HG03521 (cell line): Measurements from ENCODE around the gene TNFSF11.

Source experiments
- ATAC-seq: cut with Tn5 transposase; IDR thresholded peaks from one replicate; pipeline ENCODE4 v1.9.1; 2021; ENCODE audit warnings: mild to moderate bottlenecking, moderate library complexity; ENCODE audit not compliant: unreplicated experiment

The TNFSF11 gene

DNA sequence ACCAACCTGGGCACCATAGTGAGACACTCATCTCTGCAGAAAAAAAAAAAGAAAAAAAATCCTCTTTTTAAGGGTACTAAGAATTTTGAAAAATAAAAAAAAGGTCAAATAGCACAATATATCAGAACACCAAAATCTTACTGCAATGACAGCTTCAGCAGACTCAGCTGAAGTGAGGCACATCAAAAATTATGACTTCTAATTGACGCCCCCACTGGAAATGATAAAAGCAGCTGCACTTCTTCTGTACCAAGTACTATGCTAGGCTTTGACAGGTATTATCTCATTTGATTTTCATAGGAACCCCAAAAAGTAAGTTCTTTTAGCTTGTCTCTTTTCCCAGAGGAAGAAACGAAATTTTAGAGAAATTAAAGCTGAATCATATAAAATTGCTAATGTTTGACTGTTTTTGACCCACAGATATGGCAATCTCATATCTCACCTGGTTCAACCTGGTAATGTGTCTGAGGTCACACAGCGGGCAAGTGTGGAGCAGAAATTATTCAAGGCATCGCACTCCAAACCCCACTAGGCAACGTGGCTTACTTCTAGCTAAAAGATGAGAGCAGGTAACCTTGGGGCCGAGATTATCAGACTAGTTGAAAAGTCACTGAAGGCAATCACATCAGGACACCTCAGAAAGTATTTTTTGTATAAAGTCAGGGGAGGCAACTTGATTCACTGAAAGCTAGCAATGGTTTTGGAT, 78.1 kb downstream of the TNFSF11 start:
- no peak for ATAC-seq

DNA sequence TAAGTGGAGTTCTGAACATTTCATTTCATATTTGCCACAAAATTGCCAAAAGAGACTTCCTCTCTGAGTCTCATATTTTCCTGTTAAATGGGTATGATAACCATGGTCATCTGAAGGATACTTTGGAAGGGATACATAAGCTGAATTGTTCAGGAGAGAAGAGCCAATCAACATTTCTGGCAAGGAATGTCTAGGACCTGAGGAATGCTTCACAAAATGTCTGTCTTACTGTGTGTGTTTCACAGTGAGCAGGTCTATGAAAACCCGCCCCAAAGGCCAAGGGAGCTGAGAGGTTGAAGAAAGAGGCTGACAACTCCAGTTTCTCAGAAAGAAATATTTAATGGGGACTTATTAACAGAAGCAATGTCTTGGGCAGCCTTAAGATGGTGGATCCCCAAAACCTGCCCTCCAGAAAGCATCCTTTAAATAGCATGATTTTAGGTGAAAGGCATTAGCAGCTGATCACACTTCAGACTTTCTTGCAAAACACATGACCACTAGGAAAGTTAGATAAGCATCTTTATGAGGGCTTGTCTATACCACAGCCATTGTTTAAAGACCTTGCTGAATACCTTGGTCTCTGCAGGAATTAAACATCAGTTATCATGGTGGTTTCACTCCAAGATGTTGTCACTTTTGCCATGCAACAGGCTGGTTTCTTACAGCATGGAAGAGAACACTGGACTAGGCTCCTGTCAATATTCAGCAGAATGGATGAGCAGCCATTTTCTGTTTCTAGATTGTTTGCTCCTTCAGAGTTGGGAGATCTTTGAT, 78.9 kb downstream of the TNFSF11 start:
- no peak for ATAC-seq

- ATAC-seq = no peak
These were observed 79.7 kb downstream of the TNFSF11 start for GRCh38 chr13:42653679-42654078.

GRCh38 chr13:42654212-42654611, 80.3 kb downstream of the TNFSF11 start:
- no peak for ATAC-seq

DNA sequence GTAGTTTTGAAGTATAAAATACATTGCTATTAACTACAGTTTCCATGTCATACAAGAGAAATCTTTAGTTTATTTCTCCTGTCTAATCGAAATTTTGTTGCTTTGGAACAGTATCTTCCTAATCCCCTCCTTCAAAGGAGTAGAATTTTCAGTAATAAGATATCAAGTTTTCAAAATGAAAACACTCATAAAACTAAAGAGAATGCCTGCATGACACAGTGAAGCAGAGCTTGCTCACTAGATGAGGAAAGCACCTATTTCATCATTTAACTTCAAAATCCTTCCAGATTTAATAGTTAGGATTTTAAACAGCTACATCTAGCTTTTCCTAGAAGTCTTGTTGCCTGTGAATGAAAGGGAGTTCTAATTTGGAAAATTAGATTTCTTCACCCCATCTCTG, 80.8 kb downstream of the TNFSF11 start:
- no peak for ATAC-seq

- no peak for ATAC-seq
These were observed 82.2 kb downstream of the TNFSF11 start for GRCh38 chr13:42656161-42656560.

DNA sequence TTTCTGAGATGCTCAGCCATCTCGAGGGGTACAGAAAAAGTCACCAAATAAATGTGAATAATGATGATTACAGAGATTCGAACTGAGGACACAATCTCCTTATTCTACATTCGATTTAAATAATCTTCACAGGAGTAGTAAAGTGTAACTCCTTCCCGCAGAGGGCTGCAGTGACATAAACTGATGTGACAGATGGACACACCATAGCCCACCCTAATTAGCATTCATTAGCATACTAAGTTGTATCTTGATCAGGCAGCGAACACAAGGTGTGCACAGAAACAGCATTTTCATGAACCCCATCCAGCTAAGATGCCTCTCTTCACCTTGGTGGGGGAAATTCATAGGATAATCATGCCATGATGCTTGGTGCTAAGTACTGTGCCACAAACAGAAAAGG, 83.0 kb downstream of the TNFSF11 start:
- no peak for ATAC-seq
